Panc1 (cell line): ENCODE measurements around the gene EMP2. TPM values are rescaled to one million over a fixed set of nuclear protein-coding genes. Genes with fewer than 3 reads are reported as not detected.

Experiments used
- ATAC-seq: fragments of 200-7000 bp; cut with Tn5 transposase; 2 replicates; pipeline ENCODE4 v1.9.1; 2020; ENCODE audit warnings: mild to moderate bottlenecking, moderate library complexity
- BruUV-seq: library from RNA; stranded (reverse); fragments of 400-500 nt; replicated peaks from 2 replicates; lab custom pipeline; 2021; lab: Mats Ljungman, UMichigan
- CTCF ChIA-PET: fragments of 300-600 bp; sonication (Branson Sonifier 250); formaldehyde crosslinking; loops from one replicate; lab custom pipeline; 2022; ENCODE audit warnings: antibody characterized with exemption; lab: Charles Lee
- POLR2A ChIA-PET: fragments of 300-600 bp; sonication (Branson Sonifier 250); formaldehyde crosslinking; loops from one replicate; lab custom pipeline; 2022; ENCODE audit warnings: antibody characterized with exemption; lab: Charles Lee
- DNase-seq: peaks from one replicate; pipeline ENCODE4 v3.0.0-alpha.2; 2010; ENCODE audit warnings: low read depth, low spot score
- H3K27ac ChIP-seq: 2 replicates; pipeline ENCODE4 v1.5.1; 2011; ENCODE audit warnings: mild to moderate bottlenecking, low read length, inconsistent platforms
- H3K27me3 ChIP-seq: fragments of 200-500 bp; sonication (Bioruptor generic); 2 replicates; pipeline ENCODE4 v1.6.0; 2014; ENCODE audit warnings: low read length, inconsistent platforms; ENCODE audit not compliant: control insufficient read depth, insufficient read depth
- H3K36me3 ChIP-seq: fragments of 200-500 bp; sonication (Bioruptor generic); 2 replicates; pipeline ENCODE4 v1.5.1; 2014; ENCODE audit warnings: inconsistent platforms, mild to moderate bottlenecking, low read length, moderate library complexity; ENCODE audit not compliant: control insufficient read depth, insufficient read depth
- H3K4me1 ChIP-seq: 2 replicates; pipeline ENCODE4 v1.5.1; 2011; ENCODE audit warnings: inconsistent platforms, mild to moderate bottlenecking, low read length, moderate library complexity; ENCODE audit not compliant: control insufficient read depth, insufficient read depth
- H3K4me3 ChIP-seq, 2 experiments: 2 replicates each; pipeline ENCODE4 v1.5.1; 2011 to 2012; ENCODE audit warnings: low read depth in 2 of 2, low read length in 2 of 2, mild to moderate bottlenecking in 2 of 2, inconsistent platforms in 1 of 2, moderate library complexity in 1 of 2
- H3K9me3 ChIP-seq: fragments of 200-500 bp; sonication (Bioruptor generic); 2 replicates; pipeline ENCODE4 v1.5.1; 2014; ENCODE audit warnings: low read depth, mild to moderate bottlenecking, inconsistent platforms, low read length, moderate library complexity; ENCODE audit not compliant: control insufficient read depth, insufficient read depth
- CTCF ChIP-seq: fragments of 450-650 bp; IDR thresholded peaks from 2 replicates; pipeline ENCODE4 v1.5.1; 2017; ENCODE audit warnings: mild to moderate bottlenecking
- POLR2AphosphoS5 ChIP-seq: IDR thresholded peaks from 2 replicates; pipeline ENCODE4 v1.6.1; 2012; ENCODE audit warnings: mild to moderate bottlenecking, low read depth, low read length, moderate library complexity
- REST ChIP-seq, 2 experiments: IDR thresholded peaks; 2 replicates each; pipeline ENCODE4 v1.6.1; 2011 to 2012; ENCODE audit warnings: low read depth in 2 of 2, control low read depth in 1 of 2, low read length in 1 of 2, mild to moderate bottlenecking in 1 of 2, moderate library complexity in 1 of 2; ENCODE audit not compliant: insufficient read depth in 1 of 2
- SIN3A ChIP-seq: IDR thresholded peaks from 2 replicates; pipeline ENCODE4 v1.6.1; 2012; ENCODE audit warnings: low read depth, mild to moderate bottlenecking, low read length, moderate library complexity, borderline replicate concordance; ENCODE audit not compliant: insufficient read depth
- TCF7L2 ChIP-seq: IDR thresholded peaks from 2 replicates; pipeline ENCODE4 v1.6.1; 2011; ENCODE audit warnings: mild to moderate bottlenecking, low read depth, low read length, inconsistent platforms
- in situ Hi-C: cut with HindIII; loops from 2 replicates; pipeline ENCODE4 v1.10.0; 2016; ENCODE audit warnings: low sequenced_read_pairs, low pct_unique_long_range_greater_than_20kb
- intact Hi-C: fragments of 100-400 bp; cut with micrococcal nuclease; formaldehyde crosslinking; loops from one replicate; pipeline ENCODE4 v1.10.0; 2022; ENCODE audit not compliant: unreplicated experiment
- total RNA-seq: library from RNA; stranded (reverse); gene quantifications from one replicate; pipeline ENCODE4 v1.2.1, GENCODE V29; 2021; ENCODE audit not compliant: unreplicated experiment

Gene EMP2
- total RNA-seq, 1 experiment from 2014 or later = 13.8 TPM

- CTCF ChIA-PET = no interaction called here
- in situ Hi-C loops = no loop called here
- 0 out of 2 replicates have a peak, but pooled peaks cover 3% of the 10 kb centered on the region for H3K9me3 ChIP-seq
- H3K4me1 ChIP-seq = no peaks in the 10 kb centered on the region
- DNase-seq (no peak), ATAC-seq (0 out of 2 replicates have a peak, but pooled peaks have one; percentile 34)
- POLR2A ChIA-PET = no interaction called here
- no peaks in the 10 kb centered on the region for H3K27me3 ChIP-seq
- H3K27ac ChIP-seq = no peak overlapping the region
- no TSS peak for BruUV-seq
- intact Hi-C loops = no loop called here
- no peak for TF ChIP-seq TCF7L2
- no peaks in the 10 kb centered on the region for H3K36me3 ChIP-seq
- H3K4me3 ChIP-seq = no peak overlapping the region
These were observed 27.4 kb downstream of the EMP2 start for GRCh38 chr16:10552998-10553491.

- TF ChIP-seq REST (IDR thresholded peaks at IDR 0.05; ENCODE audit: insufficient read depth in 1 of 2, low read depth in 2 of 2, low read length in 1 of 2) = no peak
- TF ChIP-seq CTCF = no peak
- no peak for TF ChIP-seq TCF7L2
- no peak for TF ChIP-seq SIN3A
- no peak for TF ChIP-seq POLR2AphosphoS5
- no TSS peak for BruUV-seq
- Histone ChIP-seq H3K4me1 (no peaks in the 10 kb centered on the region), H3K36me3 (no peaks in the 10 kb centered on the region), H3K4me3 (no peak overlapping the region), H3K27me3 (no peaks in the 10 kb centered on the region), H3K27ac (no peak overlapping the region), H3K9me3 (0 out of 2 replicates have a peak, but pooled peaks cover 3% of the 10 kb centered on the region)
- DNase-seq = no peak
- ChIA-PET CTCF (no interaction called here), POLR2A (interaction anchor here (0.7 kb wide), 1 partner anchor 11 kb away, joined by 8 read pairs; no protein-coding TSS in a partner anchor)
- intact Hi-C loops (no loop called here), in situ Hi-C loops (no loop called here)
- ATAC-seq = no peak
These were observed 28.1 kb downstream of the EMP2 start for GRCh38 chr16:10552281-10552680.

DNA sequence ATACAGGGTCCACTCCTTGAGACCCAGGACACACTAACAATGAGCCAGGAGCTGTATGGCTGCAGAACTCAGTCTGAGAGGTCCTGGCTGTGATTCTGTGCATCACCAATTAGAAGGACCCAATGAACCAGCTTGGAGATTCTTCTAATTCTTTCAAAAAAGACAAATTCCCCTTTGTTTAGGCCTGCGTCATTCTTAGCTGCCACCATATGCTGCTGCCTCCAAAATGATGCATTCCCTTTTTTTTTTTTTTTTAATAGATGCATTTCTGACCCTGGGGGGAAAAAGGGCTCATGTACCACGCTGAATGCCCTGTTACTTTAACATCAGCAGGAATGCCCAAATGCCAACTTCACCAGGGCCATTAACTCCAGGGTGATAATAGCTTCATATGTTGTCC lies 28.5 kb downstream of the EMP2 start:
- H3K36me3 ChIP-seq = no peaks in the 10 kb centered on the region
- no peak for TF ChIP-seq REST (IDR thresholded peaks at IDR 0.05; ENCODE audit: insufficient read depth in 1 of 2, low read depth in 2 of 2, low read length in 1 of 2)
- no peak for TF ChIP-seq SIN3A
- no peak for TF ChIP-seq CTCF
- TF ChIP-seq POLR2AphosphoS5 = no peak
- no peak for TF ChIP-seq TCF7L2
- no peak overlapping the region for H3K27ac ChIP-seq
- intact Hi-C loops (no loop called here), in situ Hi-C loops (no loop called here)
- no peaks in the 10 kb centered on the region for H3K27me3 ChIP-seq
- ATAC-seq (no peak), DNase-seq (no peak)
- no peaks in the 10 kb centered on the region for H3K4me1 ChIP-seq
- BruUV-seq = no TSS peak
- POLR2A ChIA-PET = interaction anchor here (0.7 kb wide), 1 partner anchor 11 kb away, joined by 8 read pairs; no protein-coding TSS in a partner anchor
- 0 out of 2 replicates have a peak, but pooled peaks cover 3% of the 10 kb centered on the region for H3K9me3 ChIP-seq
- CTCF ChIA-PET = no interaction called here
- H3K4me3 ChIP-seq = no peak overlapping the region
